Astrocyte of the spinal cord (primary cell): ENCODE results near the gene REV3L.

Source experiments
- DNase-seq: peaks from one replicate; pipeline ENCODE4 v3.0.0; 2011; ENCODE audit warnings: low read depth, low spot score
- H3K4me3 ChIP-seq: 2 replicates; pipeline ENCODE4 v1.5.1; 2011; ENCODE audit warnings: low read depth, mild to moderate bottlenecking, low read length, moderate library complexity
- in situ Hi-C: cut with HindIII; loops from 2 replicates; pipeline ENCODE4 v1.10.0; 2017; ENCODE audit warnings: low sequenced_read_pairs
- TF ChIP-seq, protein P1 (sequence below): IDR thresholded peaks from 2 replicates; pipeline ENCODE4 v1.5.1; 2012; ENCODE audit warnings: low read depth, mild to moderate bottlenecking, low read length, inconsistent platforms

The REV3L gene

DNA sequence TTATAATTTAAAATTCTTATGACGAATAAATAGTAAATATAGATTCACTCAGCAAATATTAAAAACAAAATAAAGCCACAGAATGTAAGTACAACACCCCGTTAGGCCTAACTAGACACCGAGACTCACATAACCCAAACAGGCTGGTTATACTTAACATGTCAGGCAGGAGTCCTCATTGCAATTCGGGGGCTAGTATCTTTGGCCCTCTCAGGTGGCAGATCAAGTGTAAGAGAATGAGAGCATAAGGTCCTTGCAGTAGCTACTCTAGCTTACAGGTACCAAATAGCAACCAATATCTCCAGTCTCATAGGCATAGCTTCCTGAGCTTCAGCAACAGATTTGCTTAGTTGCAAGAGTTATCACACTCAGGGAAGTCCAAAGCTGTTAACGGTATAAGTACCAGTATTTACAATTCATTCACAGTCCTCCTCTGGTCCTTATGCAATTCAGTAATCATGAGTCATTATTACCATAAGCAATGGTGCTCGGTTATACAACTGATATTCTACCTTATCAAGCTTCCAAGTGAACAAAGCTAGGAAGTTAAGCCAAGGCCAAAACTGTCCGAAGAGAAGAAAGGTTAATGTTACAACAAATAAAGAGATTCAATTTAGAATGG, 20.1 kb downstream of the REV3L start:
- peak; percentile 53 for DNase-seq
- no peak overlapping the region for H3K4me3 ChIP-seq
- TF ChIP-seq, protein P1, sequence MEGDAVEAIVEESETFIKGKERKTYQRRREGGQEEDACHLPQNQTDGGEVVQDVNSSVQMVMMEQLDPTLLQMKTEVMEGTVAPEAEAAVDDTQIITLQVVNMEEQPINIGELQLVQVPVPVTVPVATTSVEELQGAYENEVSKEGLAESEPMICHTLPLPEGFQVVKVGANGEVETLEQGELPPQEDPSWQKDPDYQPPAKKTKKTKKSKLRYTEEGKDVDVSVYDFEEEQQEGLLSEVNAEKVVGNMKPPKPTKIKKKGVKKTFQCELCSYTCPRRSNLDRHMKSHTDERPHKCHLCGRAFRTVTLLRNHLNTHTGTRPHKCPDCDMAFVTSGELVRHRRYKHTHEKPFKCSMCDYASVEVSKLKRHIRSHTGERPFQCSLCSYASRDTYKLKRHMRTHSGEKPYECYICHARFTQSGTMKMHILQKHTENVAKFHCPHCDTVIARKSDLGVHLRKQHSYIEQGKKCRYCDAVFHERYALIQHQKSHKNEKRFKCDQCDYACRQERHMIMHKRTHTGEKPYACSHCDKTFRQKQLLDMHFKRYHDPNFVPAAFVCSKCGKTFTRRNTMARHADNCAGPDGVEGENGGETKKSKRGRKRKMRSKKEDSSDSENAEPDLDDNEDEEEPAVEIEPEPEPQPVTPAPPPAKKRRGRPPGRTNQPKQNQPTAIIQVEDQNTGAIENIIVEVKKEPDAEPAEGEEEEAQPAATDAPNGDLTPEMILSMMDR: no peak
- in situ Hi-C loops: no loop called here

DNA sequence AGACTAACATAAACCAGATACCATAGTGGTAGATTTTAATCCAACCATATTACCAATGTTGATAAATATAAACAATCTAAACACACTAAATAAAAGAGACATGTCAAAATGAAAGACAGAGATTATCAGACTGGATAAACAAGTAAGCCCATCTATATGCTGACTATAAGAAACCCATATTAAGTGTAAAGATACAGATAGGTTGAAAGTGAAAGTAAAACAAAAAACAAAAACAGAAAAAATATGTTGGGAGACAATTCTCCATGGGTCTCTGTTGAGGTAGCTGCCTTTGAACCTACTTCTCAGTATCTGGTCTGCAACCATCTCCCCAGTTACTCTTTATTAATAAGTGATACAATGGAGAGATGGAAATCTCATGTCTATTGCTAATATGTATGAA, 21.2 kb downstream of the REV3L start:
- TF ChIP-seq, protein P1: no peak
- in situ Hi-C loops: no loop called here
- H3K4me3 ChIP-seq: no peak overlapping the region
- DNase-seq: no peak

DNA sequence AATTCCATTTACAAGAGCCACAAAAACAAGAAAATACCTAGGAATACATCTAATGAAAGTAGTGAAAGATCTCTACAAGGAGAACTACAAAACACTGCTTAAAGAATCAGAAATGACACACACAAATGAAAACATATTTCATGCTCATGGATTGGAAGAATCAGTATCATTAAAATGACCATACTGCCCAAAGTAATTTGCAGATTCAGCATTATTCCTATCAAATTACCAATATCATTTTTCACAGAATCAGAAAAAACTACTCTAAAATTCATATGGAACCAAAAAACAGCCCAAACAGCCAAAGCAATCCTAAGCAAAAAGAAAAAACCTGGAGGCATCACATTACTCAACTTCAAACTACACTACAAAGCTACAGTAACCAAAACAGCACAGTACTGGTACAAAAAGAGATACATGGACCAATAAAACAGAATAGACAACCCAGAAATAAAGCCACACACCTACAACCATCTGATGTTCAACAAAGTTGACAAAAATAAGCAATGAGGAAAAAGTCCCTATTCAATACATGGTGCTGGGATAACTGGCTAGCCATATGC, 24.3 kb downstream of the REV3L start:
- TF ChIP-seq, protein P1: no peak
- in situ Hi-C loops: no loop called here
- DNase-seq: no peak
- no peak overlapping the region for H3K4me3 ChIP-seq

DNA sequence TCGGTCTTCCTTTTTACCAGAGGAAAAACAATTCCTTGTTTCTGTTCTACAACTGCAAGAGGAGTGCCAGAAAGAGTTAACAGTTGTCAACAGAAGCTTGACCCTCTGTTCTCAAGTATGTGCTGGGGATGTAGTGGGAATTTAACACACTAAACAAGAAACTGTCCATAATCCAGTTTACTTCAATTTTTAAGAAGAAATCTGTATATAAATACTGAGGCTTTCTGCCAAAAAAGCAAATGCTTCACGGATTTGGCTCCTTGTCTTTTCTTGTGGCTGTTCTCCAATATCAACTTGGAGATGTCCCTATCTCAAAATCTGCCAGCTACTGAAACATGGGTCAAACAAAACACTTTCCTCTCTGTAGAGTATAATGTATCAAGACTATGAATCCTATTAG, 26.8 kb downstream of the REV3L start:
- DNase-seq: peak; percentile 36
- TF ChIP-seq, protein P1: no peak
- in situ Hi-C loops: no loop called here
- H3K4me3 ChIP-seq: no peak overlapping the region

DNA sequence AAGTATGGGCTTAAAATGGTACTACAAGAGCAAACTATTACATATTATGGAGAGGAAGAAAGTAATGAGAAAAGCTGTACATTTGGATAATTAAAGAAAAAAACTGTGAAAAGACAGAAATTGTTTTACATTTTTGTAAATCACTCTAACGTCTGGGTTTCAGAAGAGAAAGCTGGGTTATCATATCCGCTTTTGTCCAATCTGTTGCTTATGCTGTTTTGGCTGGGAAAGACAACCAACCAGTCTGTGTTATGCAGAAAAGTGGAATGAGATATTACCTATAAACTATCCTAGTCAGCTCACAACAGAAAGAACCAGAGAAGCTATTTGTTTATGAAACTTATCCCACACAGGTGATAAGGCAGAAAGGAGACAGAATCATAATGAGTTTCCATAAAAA, 32.4 kb downstream of the REV3L start:
- H3K4me3 ChIP-seq: no peak overlapping the region
- no peak for DNase-seq
- TF ChIP-seq, protein P1: no peak
- in situ Hi-C loops: no loop called here

DNA sequence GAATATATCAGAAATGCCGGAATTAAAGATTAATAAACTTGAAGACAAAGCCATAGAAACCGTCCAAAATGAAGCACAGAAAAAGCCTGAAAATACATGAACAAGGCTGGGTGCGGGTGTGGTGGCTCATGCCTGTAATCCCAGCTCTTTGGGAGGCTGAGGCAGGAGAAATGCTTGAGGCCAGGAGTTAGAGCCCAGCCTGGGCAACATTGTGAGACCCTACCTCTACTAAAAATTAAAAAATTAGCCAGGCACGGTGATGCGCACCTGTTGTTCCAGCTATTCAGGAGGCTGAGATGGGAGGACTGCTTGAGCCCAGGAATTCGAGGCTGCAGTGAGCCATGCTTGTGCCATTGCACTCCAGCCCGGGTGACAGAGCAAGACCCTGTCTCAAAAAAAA, 32.9 kb downstream of the REV3L start:
- DNase-seq: no peak
- H3K4me3 ChIP-seq: no peak overlapping the region
- in situ Hi-C loops: no loop called here
- TF ChIP-seq, protein P1: no peak
